Endothelial cell (in vitro differentiated cells): ENCODE measurements around the gene GJC2. TPM values are rescaled to one million over a fixed set of nuclear protein-coding genes. Genes with fewer than 3 reads are reported as not detected.

Experiments used
- DNase-seq: peaks from one replicate; pipeline ENCODE4 v3.0.0; 2021; ENCODE audit warnings: low spot score
- H3K27ac Mint-ChIP-seq: one replicate; pipeline ENCODE4 v1.8.0; 2021; ENCODE audit warnings: mixed read lengths, inconsistent platforms; ENCODE audit not compliant: unreplicated experiment
- H3K27me3 Mint-ChIP-seq: one replicate; pipeline ENCODE4 v1.8.0; 2021; ENCODE audit warnings: mild to moderate bottlenecking, moderate library complexity, mixed read lengths, inconsistent platforms; ENCODE audit not compliant: unreplicated experiment
- H3K36me3 Mint-ChIP-seq: one replicate; pipeline ENCODE4 v1.8.0; 2021; ENCODE audit warnings: mild to moderate bottlenecking, low read depth, mixed read lengths, inconsistent platforms; ENCODE audit not compliant: unreplicated experiment
- H3K4me1 Mint-ChIP-seq: one replicate; pipeline ENCODE4 v1.8.0; 2021; ENCODE audit warnings: mild to moderate bottlenecking, mixed read lengths, inconsistent platforms; ENCODE audit not compliant: unreplicated experiment
- H3K4me3 Mint-ChIP-seq: one replicate; pipeline ENCODE4 v1.8.0; 2021; ENCODE audit warnings: mild to moderate bottlenecking, mixed read lengths, inconsistent platforms; ENCODE audit not compliant: unreplicated experiment
- H3K9me3 Mint-ChIP-seq: one replicate; pipeline ENCODE4 v1.8.0; 2021; ENCODE audit warnings: mixed read lengths, inconsistent platforms; ENCODE audit not compliant: unreplicated experiment
- CTCF ChIP-seq: fragments of 200-600 bp; sonication (generic); IDR thresholded peaks from one replicate; pipeline ENCODE4 v1.5.0; 2021; ENCODE audit warnings: antibody characterized with exemption; ENCODE audit not compliant: unreplicated experiment
- total RNA-seq: library from RNA; stranded (reverse); fragmentation: NEBNext Ultra II Directional; extraction: Animal tissue kit (Norgen Biotek cat#: 25700); gene quantifications from one replicate; pipeline ENCODE4 v1.2.1, GENCODE V29; 2021; ENCODE audit not compliant: unreplicated experiment

The GJC2 gene
- total RNA-seq, 1 donor from 2014 or later, result 13.0 TPM

GRCh38 chr1:228154021-228154669 is 4.4 kb downstream of the GJC2 start:
- DNase-seq, result no peak
- Mint-ChIP-seq H3K27ac (no peak overlapping the region), H3K9me3 (no peaks in the 10 kb centered on the region), H3K27me3 (peaks cover 7% of the 10 kb centered on the region), H3K4me1 (peaks cover 9% of the 10 kb centered on the region), H3K36me3 (no peaks in the 10 kb centered on the region), H3K4me3 (no peak overlapping the region)
- no peak for TF ChIP-seq CTCF

- Mint-ChIP-seq H3K4me3 (peak overlapping the region; percentile 34), H3K27me3 (peaks cover 7% of the 10 kb centered on the region), H3K9me3 (no peaks in the 10 kb centered on the region), H3K27ac (no peak overlapping the region), H3K36me3 (no peaks in the 10 kb centered on the region), H3K4me1 (peaks cover 13% of the 10 kb centered on the region)
- no peak for DNase-seq
- no peak for TF ChIP-seq CTCF
Measured at GRCh38 chr1:228154670-228155571, 5.2 kb downstream of the GJC2 start.

GRCh38 chr1:228155596-228156514 is 6.1 kb downstream of the GJC2 start:
- Mint-ChIP-seq H3K27me3 (peaks cover 7% of the 10 kb centered on the region), H3K36me3 (no peaks in the 10 kb centered on the region), H3K27ac (no peak overlapping the region), H3K4me3 (no peak overlapping the region), H3K9me3 (no peaks in the 10 kb centered on the region), H3K4me1 (peaks cover 13% of the 10 kb centered on the region)
- DNase-seq, result no peak
- no peak for TF ChIP-seq CTCF

GRCh38 chr1:228156515-228156881 is 6.8 kb downstream of the GJC2 start:
- DNase-seq, result no peak

More at GRCh38 chr1:228156515-228156881, 6.8 kb downstream of the GJC2 start:
- no peak for TF ChIP-seq CTCF
- Mint-ChIP-seq H3K27ac (no peak overlapping the region), H3K27me3 (peaks cover 7% of the 10 kb centered on the region), H3K9me3 (no peaks in the 10 kb centered on the region), H3K36me3 (no peaks in the 10 kb centered on the region), H3K4me3 (no peak overlapping the region), H3K4me1 (peaks cover 14% of the 10 kb centered on the region)
